GM12872 (cell line): ENCODE results near the gene OPHN1.

Experiments
- TF ChIP-seq, protein P1 (sequence below): IDR thresholded peaks from 3 replicates; pipeline ENCODE4 v1.5.1; 2011; ENCODE audit warnings: low read depth, mild to moderate bottlenecking, low read length, moderate library complexity; ENCODE audit not compliant: insufficient read depth

Gene OPHN1

DNA sequence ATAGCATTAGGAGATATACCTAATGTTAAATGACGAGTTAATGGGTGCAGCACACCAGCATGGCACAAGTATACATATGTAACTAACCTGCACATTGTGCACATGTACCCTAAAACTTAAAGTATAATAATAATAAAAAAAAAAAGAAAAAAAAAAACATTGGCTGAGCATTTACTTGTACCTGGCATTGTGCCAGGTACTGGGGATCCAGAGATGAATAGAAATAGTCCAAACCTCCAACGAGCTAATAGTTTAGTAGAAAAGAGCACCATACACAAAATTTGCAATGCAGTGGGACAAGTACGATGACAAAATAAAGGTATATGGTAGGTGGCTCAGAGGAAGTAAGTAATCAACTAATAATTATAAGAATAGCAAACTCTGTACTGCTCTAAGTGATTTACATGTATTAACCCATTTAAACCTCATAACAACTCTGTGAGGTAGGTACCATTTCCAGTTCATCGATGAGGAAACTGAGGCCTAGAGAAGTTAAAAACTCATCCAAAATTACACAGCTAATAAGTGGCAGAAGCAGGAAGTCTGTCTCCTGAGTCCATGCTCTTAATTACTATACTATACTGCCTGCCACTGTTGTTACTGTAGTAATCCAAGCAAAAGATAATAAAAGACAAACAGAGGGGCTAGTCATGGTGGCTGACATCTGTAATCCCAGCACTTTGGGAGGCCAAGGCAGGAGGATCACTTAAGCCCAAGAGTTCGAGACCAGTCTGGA lies 319.3 kb downstream of the OPHN1 start:
- TF ChIP-seq, protein P1, sequence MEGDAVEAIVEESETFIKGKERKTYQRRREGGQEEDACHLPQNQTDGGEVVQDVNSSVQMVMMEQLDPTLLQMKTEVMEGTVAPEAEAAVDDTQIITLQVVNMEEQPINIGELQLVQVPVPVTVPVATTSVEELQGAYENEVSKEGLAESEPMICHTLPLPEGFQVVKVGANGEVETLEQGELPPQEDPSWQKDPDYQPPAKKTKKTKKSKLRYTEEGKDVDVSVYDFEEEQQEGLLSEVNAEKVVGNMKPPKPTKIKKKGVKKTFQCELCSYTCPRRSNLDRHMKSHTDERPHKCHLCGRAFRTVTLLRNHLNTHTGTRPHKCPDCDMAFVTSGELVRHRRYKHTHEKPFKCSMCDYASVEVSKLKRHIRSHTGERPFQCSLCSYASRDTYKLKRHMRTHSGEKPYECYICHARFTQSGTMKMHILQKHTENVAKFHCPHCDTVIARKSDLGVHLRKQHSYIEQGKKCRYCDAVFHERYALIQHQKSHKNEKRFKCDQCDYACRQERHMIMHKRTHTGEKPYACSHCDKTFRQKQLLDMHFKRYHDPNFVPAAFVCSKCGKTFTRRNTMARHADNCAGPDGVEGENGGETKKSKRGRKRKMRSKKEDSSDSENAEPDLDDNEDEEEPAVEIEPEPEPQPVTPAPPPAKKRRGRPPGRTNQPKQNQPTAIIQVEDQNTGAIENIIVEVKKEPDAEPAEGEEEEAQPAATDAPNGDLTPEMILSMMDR = no peak

DNA sequence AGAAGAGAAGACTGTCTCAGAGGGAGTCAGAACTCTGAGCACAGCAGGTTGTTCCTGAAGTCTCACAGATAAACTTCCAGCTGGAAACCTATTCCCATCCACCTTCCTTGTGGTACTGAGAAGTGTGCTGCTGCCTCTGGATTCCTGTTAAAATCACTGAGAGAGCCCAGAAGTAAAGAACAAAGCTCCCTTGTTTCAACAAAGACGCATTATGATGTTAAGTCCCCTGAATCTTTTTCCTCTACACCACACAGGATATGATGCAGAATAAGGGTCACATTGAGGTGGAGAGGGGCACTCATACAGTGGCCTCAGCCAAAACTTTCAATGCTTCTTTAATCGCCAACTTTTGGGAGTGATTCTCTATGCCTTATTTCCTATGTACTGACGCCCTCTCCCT lies 321.0 kb downstream of the OPHN1 start:
- TF ChIP-seq, protein P1 = no peak

DNA sequence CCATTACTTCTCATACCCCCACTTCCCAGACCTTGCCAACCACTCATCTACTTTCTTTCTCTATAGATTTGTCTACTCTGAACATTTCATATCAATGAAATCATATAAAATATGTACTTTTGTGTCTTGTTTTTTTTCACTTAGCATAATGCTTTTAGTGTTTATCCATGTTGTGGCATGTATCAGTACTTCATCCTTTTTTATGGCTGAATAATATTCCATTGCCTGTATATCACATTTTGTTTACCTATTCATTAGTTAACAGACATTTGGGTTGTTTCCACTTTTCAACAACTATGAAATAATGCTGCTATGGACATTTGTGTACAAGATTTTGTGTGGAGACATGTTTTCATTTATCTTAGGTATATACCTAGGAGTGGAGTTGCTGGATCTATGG lies 324.1 kb downstream of the OPHN1 start:
- TF ChIP-seq, protein P1 = no peak

DNA sequence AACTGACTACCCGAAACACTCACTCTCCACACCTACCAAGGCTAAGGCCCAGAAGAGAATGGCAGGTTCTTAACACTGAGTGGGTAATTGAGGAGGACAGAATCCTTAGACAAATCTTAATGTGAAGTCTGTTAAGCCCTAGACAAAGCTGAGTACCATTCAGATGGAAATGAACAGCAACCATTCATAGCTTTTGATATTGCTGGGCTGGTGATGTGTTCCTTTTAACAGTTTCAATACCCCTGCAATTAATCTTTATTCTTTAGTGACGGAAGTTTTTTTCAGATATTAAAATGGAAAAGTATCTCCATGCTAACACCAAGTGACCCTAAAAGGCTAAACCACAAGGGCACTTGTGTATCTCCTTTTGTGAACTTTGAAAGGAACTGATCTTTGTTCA lies 334.9 kb downstream of the OPHN1 start:
- TF ChIP-seq, protein P1 = no peak

- TF ChIP-seq, protein P1 = no peak
Observed at GRCh38 chrX:68090266-68090665, 343.0 kb downstream of the OPHN1 start.

DNA sequence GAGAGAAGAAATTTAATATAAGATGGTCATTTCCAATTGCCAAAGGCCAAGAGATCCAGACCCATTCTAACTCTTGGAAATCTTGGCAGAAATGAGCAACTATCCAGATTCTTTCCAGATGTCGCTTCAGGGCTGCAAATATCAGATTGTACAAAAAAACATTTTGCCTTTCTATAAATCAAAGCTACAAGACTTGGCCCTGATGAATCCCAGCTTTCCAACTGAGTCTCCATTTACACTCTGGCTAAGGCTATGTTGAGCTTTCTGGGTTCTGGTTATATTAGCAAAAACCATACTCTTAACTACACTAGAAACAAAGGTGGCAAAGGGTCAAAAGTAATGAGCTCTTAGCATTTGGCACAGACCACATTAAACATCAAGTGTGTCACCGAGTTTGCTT lies 345.8 kb downstream of the OPHN1 start:
- TF ChIP-seq, protein P1 = no peak

DNA sequence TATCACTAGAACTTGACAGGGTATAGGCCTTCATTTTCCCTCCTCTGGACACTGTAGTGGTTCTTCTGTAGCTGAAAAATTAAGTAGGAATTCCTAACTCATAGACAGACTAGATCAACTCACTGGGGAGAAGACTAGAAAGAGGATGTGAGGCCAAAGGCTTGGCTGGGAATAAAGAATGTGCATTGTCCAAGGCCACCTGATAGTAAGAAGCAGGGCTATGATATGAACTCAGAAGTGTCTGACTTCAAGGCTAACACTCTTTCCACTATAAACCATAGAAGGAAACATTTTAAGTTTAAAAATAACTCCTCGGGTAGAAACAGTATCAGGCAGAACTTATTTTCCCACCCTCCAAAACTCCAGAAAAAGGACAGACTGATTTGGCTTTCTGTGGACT lies 346.6 kb downstream of the OPHN1 start:
- TF ChIP-seq, protein P1 = no peak

- TF ChIP-seq, protein P1 = no peak
Observed at GRCh38 chrX:68084765-68085164, 348.5 kb downstream of the OPHN1 start.
